IPS-NIHi7 (cell line): ENCODE results near the gene GPX2.

Source experiments
- DNase-seq: peaks from one replicate; pipeline ENCODE4 v3.0.0; 2012; ENCODE audit warnings: mixed read lengths; ENCODE audit errors: extremely low spot score

Gene GPX2

GRCh38 chr14:64960762-64961276, 18.3 kb upstream of the GPX2 start:
- peak; percentile 68 for DNase-seq

GRCh38 chr14:64958743-64959142, 16.2 kb upstream of the GPX2 start:
- no peak for DNase-seq

- DNase-seq: no peak
Measured at GRCh38 chr14:64958201-64958600, 15.7 kb upstream of the GPX2 start.

- DNase-seq: no peak
Measured at GRCh38 chr14:64956697-64957406, 14.3 kb upstream of the GPX2 start.

GRCh38 chr14:64955297-64955696, 12.8 kb upstream of the GPX2 start:
- DNase-seq: no peak

- DNase-seq: no peak
Measured at GRCh38 chr14:64954491-64955240, 12.1 kb upstream of the GPX2 start.

- no peak for DNase-seq
Measured at GRCh38 chr14:64953661-64954060, 11.1 kb upstream of the GPX2 start.

- no peak for DNase-seq
Measured at GRCh38 chr14:64953310-64953654, 10.7 kb upstream of the GPX2 start.

- peak; percentile 68 for DNase-seq
Measured at GRCh38 chr14:64952598-64953309, 10.2 kb upstream of the GPX2 start.

- DNase-seq: no peak
Measured at GRCh38 chr14:64951724-64952123, 9.2 kb upstream of the GPX2 start.

GRCh38 chr14:64951291-64951690, 8.7 kb upstream of the GPX2 start:
- DNase-seq: no peak

GRCh38 chr14:64950889-64951288, 8.3 kb upstream of the GPX2 start:
- no peak for DNase-seq

GRCh38 chr14:64948612-64949210, 6.2 kb upstream of the GPX2 start:
- DNase-seq: no peak

GRCh38 chr14:64947710-64948611, 5.4 kb upstream of the GPX2 start:
- no peak for DNase-seq

- no peak for DNase-seq
Measured at GRCh38 chr14:64946310-64947045, 3.9 kb upstream of the GPX2 start.

GRCh38 chr14:64945431-64946178, 3.1 kb upstream of the GPX2 start:
- DNase-seq: no peak

GRCh38 chr14:64944861-64945260, 2.3 kb upstream of the GPX2 start:
- DNase-seq: no peak

- DNase-seq: no peak
Measured at GRCh38 chr14:64944041-64944440, 1.5 kb upstream of the GPX2 start.

- no peak for DNase-seq
Measured at GRCh38 chr14:64943556-64943955, 1.0 kb upstream of the GPX2 start.
